HEK293 (cell line): Measurements from ENCODE around the gene UST.
A peak's percentile ranks its signal among the peaks of the same experiment; 100 is the strongest.

Source experiments
- CTCF ChIA-PET: fragments of 350-600 bp; formaldehyde crosslinking; extraction: SDS; loops from one replicate; lab custom pipeline; 2021; ENCODE audit warnings: antibody characterized with exemption; lab: Yijun Ruan, JAX
- POLR2A ChIA-PET: fragments of 300-600 bp; formaldehyde crosslinking; extraction: SDS; loops from one replicate; lab custom pipeline; 2020; ENCODE audit warnings: antibody characterized with exemption, inconsistent platforms; lab: Yijun Ruan, JAX
- H3K27ac ChIP-seq: fragments of 200-500 bp; sonication (Bioruptor generic); 2 replicates; pipeline ENCODE4 v1.5.1; 2014; ENCODE audit warnings: low read depth, low read length, control low read depth, inconsistent platforms; ENCODE audit errors: extremely low read depth
- H3K36me3 ChIP-seq, 2 experiments: fragments of 200-500 bp in 1 of 2; sonication (Bioruptor generic) in 1 of 2; 1 replicate in 1 of 2; 2 replicates in 1 of 2; pipeline ENCODE4 v1.5.1; 2014 to 2017; ENCODE audit warnings: inconsistent platforms in 2 of 2, low read length in 2 of 2; ENCODE audit not compliant: control insufficient read depth in 2 of 2, insufficient read depth in 1 of 2
- H3K4me1 ChIP-seq: fragments of 200-500 bp; sonication (Bioruptor generic); 2 replicates; pipeline ENCODE4 v1.5.1; 2014; ENCODE audit warnings: mild to moderate bottlenecking, low read length, inconsistent platforms; ENCODE audit not compliant: control insufficient read depth, insufficient read depth
- H3K4me3 ChIP-seq: 2 replicates; pipeline ENCODE4 v1.5.1; 2011; ENCODE audit warnings: low read depth, mild to moderate bottlenecking, control low read depth, low read length, moderate library complexity
- H3K9me3 ChIP-seq: fragments of 200-500 bp; sonication (Bioruptor generic); 2 replicates; pipeline ENCODE4 v1.5.1; 2014; ENCODE audit warnings: low read depth, low read length, inconsistent platforms; ENCODE audit not compliant: control insufficient read depth, insufficient read depth
- IKZF3 ChIP-seq: fragments of 450-650 bp; IDR thresholded peaks from 2 replicates; pipeline ENCODE4 v1.5.0; 2018; ENCODE audit warnings: missing biosample characterization, mild to moderate bottlenecking, missing genetic modification characterization, moderate library complexity
- SETDB1 ChIP-seq: IDR thresholded peaks from one replicate; pipeline ENCODE4 v1.6.1; 2017; ENCODE audit warnings: mild to moderate bottlenecking, low read length, moderate library complexity, mixed read lengths; ENCODE audit not compliant: insufficient read length
- SP3 ChIP-seq: fragments of 450-650 bp; formaldehyde crosslinking; IDR thresholded peaks from 2 replicates; pipeline ENCODE4 v1.5.1; 2016; ENCODE audit warnings: missing biosample characterization, missing genetic modification characterization
- TCF7L2 ChIP-seq: IDR thresholded peaks from 2 replicates; pipeline ENCODE4 v1.6.1; 2011; ENCODE audit warnings: low read depth, mild to moderate bottlenecking, inconsistent platforms, low read length, moderate library complexity, borderline replicate concordance
- TRIM28 ChIP-seq: IDR thresholded peaks from 2 replicates; pipeline ENCODE4 v1.6.1; 2011; ENCODE audit warnings: low read length, control low read depth, borderline replicate concordance
- ZFP41 ChIP-seq: fragments of 450-650 bp; formaldehyde crosslinking; IDR thresholded peaks from 2 replicates; pipeline ENCODE4 v1.5.1; 2016; ENCODE audit warnings: missing biosample characterization, missing genetic modification characterization, borderline replicate concordance
- ZIC2 ChIP-seq: fragments of 450-650 bp; formaldehyde crosslinking; IDR thresholded peaks from 2 replicates; pipeline ENCODE4 v1.5.1; 2016; ENCODE audit warnings: missing biosample characterization, missing genetic modification characterization
- ZNF155 ChIP-seq: fragments of 450-650 bp; formaldehyde crosslinking; IDR thresholded peaks from 2 replicates; pipeline ENCODE4 v1.5.1; 2016; ENCODE audit warnings: missing biosample characterization, missing genetic modification characterization
- ZNF248 ChIP-seq: fragments of 450-650 bp; formaldehyde crosslinking; IDR thresholded peaks from 2 replicates; pipeline ENCODE4 v1.5.1; 2017; ENCODE audit warnings: missing biosample characterization, missing genetic modification characterization
- ZNF341 ChIP-seq: fragments of 450-650 bp; formaldehyde crosslinking; IDR thresholded peaks from 2 replicates; pipeline ENCODE4; 2016; ENCODE audit warnings: low read depth, missing biosample characterization, missing genetic modification characterization
- ZNF423 ChIP-seq: fragments of 450-650 bp; formaldehyde crosslinking; IDR thresholded peaks from 2 replicates; pipeline ENCODE4 v1.5.1; 2016; ENCODE audit warnings: missing biosample characterization, missing genetic modification characterization
- ZNF48 ChIP-seq: fragments of 450-650 bp; formaldehyde crosslinking; IDR thresholded peaks from 2 replicates; pipeline ENCODE4 v1.5.1; 2016; ENCODE audit warnings: missing biosample characterization, missing genetic modification characterization
- ZNF629 ChIP-seq: fragments of 450-650 bp; formaldehyde crosslinking; IDR thresholded peaks from 2 replicates; pipeline ENCODE4 v1.5.1; 2017; ENCODE audit warnings: missing biosample characterization, missing genetic modification characterization
- ZNF658 ChIP-seq: fragments of 450-650 bp; formaldehyde crosslinking; IDR thresholded peaks from 2 replicates; pipeline ENCODE4; 2016; ENCODE audit warnings: missing biosample characterization, missing genetic modification characterization
- ZNF768 ChIP-seq: fragments of 450-650 bp; formaldehyde crosslinking; IDR thresholded peaks from 2 replicates; pipeline ENCODE4 v1.5.1; 2018; ENCODE audit warnings: missing biosample characterization, mild to moderate bottlenecking, missing genetic modification characterization
- TF ChIP-seq, protein P1 (sequence below): fragments of 450-650 bp; formaldehyde crosslinking; IDR thresholded peaks from 2 replicates; pipeline ENCODE4 v1.5.1; 2016; ENCODE audit warnings: missing biosample characterization, missing genetic modification characterization
- TF ChIP-seq, protein P2 (sequence below): fragments of 450-650 bp; IDR thresholded peaks from 2 replicates; pipeline ENCODE4 v1.5.1; 2018; ENCODE audit warnings: missing biosample characterization, missing genetic modification characterization

The UST gene

DNA sequence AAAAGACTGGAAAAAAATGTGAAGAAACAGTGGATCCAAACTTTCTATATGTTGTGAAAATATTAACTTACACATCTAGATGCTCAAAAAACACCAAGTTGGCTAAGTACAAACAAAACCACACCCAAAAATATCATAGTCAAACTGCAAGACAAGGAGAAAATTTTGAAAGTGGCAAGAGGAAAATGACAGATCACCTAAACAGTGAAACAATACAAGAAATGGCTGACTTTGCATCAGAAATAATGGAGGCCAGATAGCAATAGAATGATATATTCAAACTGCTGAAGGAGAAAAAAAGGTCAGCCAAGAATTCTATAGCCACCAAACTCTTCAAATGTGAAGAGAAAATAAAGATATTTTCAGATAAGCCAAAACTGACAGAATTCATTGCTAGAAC, 22.4 kb upstream of the UST start:
- H3K4me3 ChIP-seq, result no peak overlapping the region
- no peak overlapping the region for H3K27ac ChIP-seq
- H3K9me3 ChIP-seq, result no peaks in the 10 kb centered on the region; the same call in 1 of the 2 replicates
- CTCF ChIA-PET, result no interaction called here
- POLR2A ChIA-PET, result no interaction called here
- peak; percentile 64 for TF ChIP-seq SETDB1
- no peak for TF ChIP-seq SP3 (tag by site-specific recombination)
- TF ChIP-seq TRIM28, result 0 out of 2 replicates have a peak, but pooled peaks have one; percentile 21
- no peaks in the 10 kb centered on the region for H3K4me1 ChIP-seq
- H3K36me3 ChIP-seq, result no peaks in the 10 kb centered on the region

DNA sequence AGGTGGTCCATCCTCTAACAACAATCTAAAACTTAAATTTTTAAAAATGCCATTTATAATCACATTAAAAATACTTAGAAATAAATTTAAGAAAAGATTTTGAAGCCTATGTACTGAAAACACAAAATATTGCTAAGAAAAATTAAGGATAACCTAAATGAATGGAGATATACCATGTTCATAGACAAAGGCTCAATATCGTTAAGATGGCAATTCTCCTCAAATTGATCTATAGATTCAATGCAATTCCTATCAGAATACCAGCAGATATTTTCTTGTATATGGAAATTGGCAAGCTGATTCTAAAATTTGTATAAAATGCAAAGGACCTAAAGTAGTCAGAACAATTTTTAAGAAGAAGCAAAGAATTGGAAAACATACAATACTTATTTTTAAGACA, 19.7 kb upstream of the UST start:
- Histone ChIP-seq H3K27ac (no peak overlapping the region), H3K4me3 (no peak overlapping the region), H3K36me3 (no peaks in the 10 kb centered on the region), H3K4me1 (no peaks in the 10 kb centered on the region)
- CTCF ChIA-PET, result interaction anchor here (1.2 kb wide), 1 partner anchor 149 kb away, joined by 3 read pairs; no protein-coding TSS in a partner anchor
- POLR2A ChIA-PET, result no interaction called here
- no peak for TF ChIP-seq ZNF629
- peak; percentile 93 for TF ChIP-seq ZNF248 (tag by site-specific recombination)
- TF ChIP-seq ZNF48, result no peak
- TF ChIP-seq IKZF3 (tag by site-specific recombination), result no peak
- no peak for TF ChIP-seq ZNF658 (tag by site-specific recombination)
- TF ChIP-seq ZIC2 (tag by site-specific recombination), result no peak
- no peak for TF ChIP-seq ZNF341 (tag by site-specific recombination)
- no peak for TF ChIP-seq TCF7L2
- TF ChIP-seq, all 188 proteins: peak for 1
- H3K9me3 ChIP-seq, result no peaks in the 10 kb centered on the region; the same call in 1 of the 2 replicates

DNA sequence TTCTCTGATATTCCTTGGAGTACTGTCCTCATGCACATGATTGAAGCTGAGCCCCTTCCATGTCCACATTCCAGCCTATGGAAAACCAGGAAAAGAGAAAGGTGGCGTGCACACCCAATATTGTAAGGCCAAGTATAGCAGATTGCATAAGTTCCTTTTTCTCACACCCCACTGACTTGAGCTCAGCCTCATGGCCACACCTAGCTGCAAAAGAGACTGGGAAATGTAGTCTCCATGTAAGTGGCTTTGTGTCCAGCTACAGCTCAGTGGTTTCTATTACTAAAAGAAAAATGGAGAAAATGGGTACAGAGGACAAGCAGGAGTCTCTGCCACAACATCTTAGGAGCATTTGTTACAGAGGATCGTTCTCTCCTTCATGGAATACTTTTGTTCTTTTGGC, 10.8 kb upstream of the UST start:
- POLR2A ChIA-PET, result interaction anchor here (0.7 kb wide), 1 partner anchor 53 kb away, joined by 3 read pairs; no protein-coding TSS in a partner anchor
- CTCF ChIA-PET, result no interaction called here
- Histone ChIP-seq H3K4me1 (no peaks in the 10 kb centered on the region), H3K27ac (no peak overlapping the region), H3K4me3 (no peak overlapping the region), H3K36me3 (no peaks in the 10 kb centered on the region), H3K9me3 (no peaks in the 10 kb centered on the region)
- TF ChIP-seq, protein P1, sequence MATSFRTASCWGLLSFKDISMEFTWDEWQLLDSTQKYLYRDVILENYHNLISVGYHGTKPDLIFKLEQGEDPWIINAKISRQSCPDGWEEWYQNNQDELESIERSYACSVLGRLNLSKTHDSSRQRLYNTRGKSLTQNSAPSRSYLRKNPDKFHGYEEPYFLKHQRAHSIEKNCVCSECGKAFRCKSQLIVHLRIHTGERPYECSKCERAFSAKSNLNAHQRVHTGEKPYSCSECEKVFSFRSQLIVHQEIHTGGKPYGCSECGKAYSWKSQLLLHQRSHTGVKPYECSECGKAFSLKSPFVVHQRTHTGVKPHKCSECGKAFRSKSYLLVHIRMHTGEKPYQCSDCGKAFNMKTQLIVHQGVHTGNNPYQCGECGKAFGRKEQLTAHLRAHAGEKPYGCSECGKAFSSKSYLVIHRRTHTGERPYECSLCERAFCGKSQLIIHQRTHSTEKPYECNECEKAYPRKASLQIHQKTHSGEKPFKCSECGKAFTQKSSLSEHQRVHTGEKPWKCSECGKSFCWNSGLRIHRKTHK (tag by site-specific recombination), result no peak
- TF ChIP-seq, protein P2, sequence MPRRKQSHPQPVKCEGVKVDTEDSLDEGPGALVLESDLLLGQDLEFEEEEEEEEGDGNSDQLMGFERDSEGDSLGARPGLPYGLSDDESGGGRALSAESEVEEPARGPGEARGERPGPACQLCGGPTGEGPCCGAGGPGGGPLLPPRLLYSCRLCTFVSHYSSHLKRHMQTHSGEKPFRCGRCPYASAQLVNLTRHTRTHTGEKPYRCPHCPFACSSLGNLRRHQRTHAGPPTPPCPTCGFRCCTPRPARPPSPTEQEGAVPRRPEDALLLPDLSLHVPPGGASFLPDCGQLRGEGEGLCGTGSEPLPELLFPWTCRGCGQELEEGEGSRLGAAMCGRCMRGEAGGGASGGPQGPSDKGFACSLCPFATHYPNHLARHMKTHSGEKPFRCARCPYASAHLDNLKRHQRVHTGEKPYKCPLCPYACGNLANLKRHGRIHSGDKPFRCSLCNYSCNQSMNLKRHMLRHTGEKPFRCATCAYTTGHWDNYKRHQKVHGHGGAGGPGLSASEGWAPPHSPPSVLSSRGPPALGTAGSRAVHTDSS (tag by site-specific recombination), result no peak
- TF ChIP-seq ZNF423 (tag by site-specific recombination) (no peak), ZNF155 (tag by site-specific recombination) (no peak), ZFP41 (no peak), ZNF768 (no peak)
